Activated CD4-positive, alpha-beta T cell treated with anti-CD3 and anti-CD28 coated beads for 24 hours (primary cell): ENCODE measurements around the gene CTAG1A.
"Not testable (repeated sequence)": the region's sequence is repeated elsewhere in the genome, so short reads cannot be mapped to it uniquely, and the experiment has no call there.

Experiments
- DNase-seq, 2 donors: peaks; one replicate each; pipeline ENCODE4 v3.0.0-alpha.2; 2020; ENCODE audit warnings: low read depth in 2 of 2

Gene CTAG1A

GRCh38 chrX:154573061-154573460 is 11.9 kb upstream of the CTAG1A start:
- not testable (repeated sequence) for DNase-seq

- DNase-seq, result not testable (repeated sequence)
These were observed 9.9 kb upstream of the CTAG1A start for GRCh38 chrX:154575076-154575475.

- not testable (repeated sequence) for DNase-seq
These were observed 1.9 kb upstream of the CTAG1A start for GRCh38 chrX:154582994-154583393.

GRCh38 chrX:154590415-154590814 is 5.5 kb downstream of the CTAG1A start:
- not testable (repeated sequence) for DNase-seq

- no peak for DNase-seq
These were observed 7.6 kb downstream of the CTAG1A start for GRCh38 chrX:154592505-154592904.

- no peak for DNase-seq
These were observed 8.3 kb downstream of the CTAG1A start for GRCh38 chrX:154593201-154593600.

GRCh38 chrX:154594491-154594890 is 9.6 kb downstream of the CTAG1A start:
- DNase-seq, result no peak

GRCh38 chrX:154595559-154596249 is 10.8 kb downstream of the CTAG1A start:
- DNase-seq, result no peak

- DNase-seq, result no peak
These were observed 11.5 kb downstream of the CTAG1A start for GRCh38 chrX:154596290-154596929.

- DNase-seq, result no peak
These were observed 12.3 kb downstream of the CTAG1A start for GRCh38 chrX:154597221-154597620.

- DNase-seq, result no peak
These were observed 13.7 kb downstream of the CTAG1A start for GRCh38 chrX:154598656-154599055.

- no peak for DNase-seq
These were observed 14.6 kb downstream of the CTAG1A start for GRCh38 chrX:154599531-154599930.

- DNase-seq, result no peak
These were observed 15.9 kb downstream of the CTAG1A start for GRCh38 chrX:154600759-154601374.

- DNase-seq, result no peak
These were observed 17.3 kb downstream of the CTAG1A start for GRCh38 chrX:154602226-154602625.

- no peak for DNase-seq
These were observed 18.0 kb downstream of the CTAG1A start for GRCh38 chrX:154602766-154603437.

GRCh38 chrX:154603438-154604430 is 18.8 kb downstream of the CTAG1A start:
- DNase-seq, result no peak

- no peak for DNase-seq
These were observed 20.6 kb downstream of the CTAG1A start for GRCh38 chrX:154605566-154605965.

- no peak for DNase-seq
These were observed 22.4 kb downstream of the CTAG1A start for GRCh38 chrX:154607370-154607769.

GRCh38 chrX:154607976-154608375 is 23.0 kb downstream of the CTAG1A start:
- DNase-seq, result not testable (repeated sequence)

GRCh38 chrX:154608823-154609222 is 23.9 kb downstream of the CTAG1A start:
- DNase-seq, result not testable (repeated sequence)

- DNase-seq, result not testable (repeated sequence)
These were observed 26.2 kb downstream of the CTAG1A start for GRCh38 chrX:154611146-154611545.
